HG03469 (cell line): ENCODE measurements around the gene ENPP1.

ENCODE experiments used
- ATAC-seq: cut with Tn5 transposase; IDR thresholded peaks from one replicate; pipeline ENCODE4 v1.9.1; 2021; ENCODE audit warnings: mild to moderate bottlenecking, moderate library complexity, moderate number of reproducible peaks; ENCODE audit not compliant: unreplicated experiment

Gene ENPP1

DNA sequence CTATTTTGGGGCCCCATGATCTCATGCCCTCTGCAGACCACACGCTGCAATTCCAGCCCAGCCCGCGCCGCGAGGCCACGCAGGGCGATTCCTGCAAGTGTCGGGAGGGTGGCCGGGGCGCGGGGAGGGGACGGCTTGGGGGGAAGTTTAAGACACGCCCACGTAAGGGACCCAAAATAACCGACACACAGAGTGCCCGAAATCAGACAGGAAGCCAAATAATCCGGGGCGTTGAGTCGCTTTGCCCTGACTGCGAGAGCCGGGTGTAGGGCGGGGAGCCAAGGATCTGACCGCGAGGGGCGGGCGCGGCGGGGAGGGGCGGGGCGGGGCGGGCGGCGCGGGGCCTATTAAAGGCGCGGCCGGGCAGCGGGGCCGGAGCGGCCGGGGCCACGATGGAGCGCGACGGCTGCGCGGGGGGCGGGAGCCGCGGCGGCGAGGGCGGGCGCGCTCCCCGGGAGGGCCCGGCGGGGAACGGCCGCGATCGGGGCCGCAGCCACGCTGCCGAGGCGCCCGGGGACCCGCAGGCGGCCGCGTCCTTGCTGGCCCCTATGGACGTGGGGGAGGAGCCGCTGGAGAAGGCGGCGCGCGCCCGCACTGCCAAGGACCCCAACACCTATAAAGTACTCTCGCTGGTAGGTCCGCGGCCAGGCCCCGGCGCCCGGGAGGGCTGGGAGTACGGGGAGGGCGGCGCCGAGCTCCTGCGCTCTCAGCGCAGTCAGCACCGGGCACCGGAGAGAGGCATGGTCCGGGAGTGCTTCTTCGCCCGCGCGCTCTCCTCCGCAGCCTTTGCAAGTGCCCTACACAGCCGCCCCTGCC is at the start of gene ENPP1:
ENPP1 (plus strand) TSS at position 377 of the 816 bp plus-strand sequence; CDS start at position 393, 16 bp downstream.
- no peak for ATAC-seq

DNA sequence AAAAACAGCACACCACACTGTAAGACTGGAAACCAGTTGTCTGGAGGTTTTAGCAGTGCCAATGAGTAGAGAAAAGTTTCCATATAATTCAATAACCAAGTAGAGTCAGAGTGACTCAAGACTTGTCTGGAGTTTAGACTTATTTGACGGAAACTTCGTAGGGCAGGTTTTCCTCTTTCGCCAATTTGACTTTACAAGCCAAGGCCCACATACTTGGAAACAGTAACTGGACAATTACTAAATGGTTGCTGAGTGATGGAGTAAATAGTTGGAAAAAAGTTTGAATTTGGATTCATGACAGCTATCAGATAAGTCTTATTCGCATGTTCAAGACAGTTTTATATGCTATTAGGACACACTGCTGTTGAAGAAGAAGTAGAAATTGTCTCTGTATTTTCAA is 48.9 kb upstream of the ENPP1 start:
- no peak for ATAC-seq

- ATAC-seq: no peak
Observed at GRCh38 chr6:131761060-131761761, 46.6 kb upstream of the ENPP1 start.

GRCh38 chr6:131761762-131762067 is 46.1 kb upstream of the ENPP1 start:
- ATAC-seq: no peak

DNA sequence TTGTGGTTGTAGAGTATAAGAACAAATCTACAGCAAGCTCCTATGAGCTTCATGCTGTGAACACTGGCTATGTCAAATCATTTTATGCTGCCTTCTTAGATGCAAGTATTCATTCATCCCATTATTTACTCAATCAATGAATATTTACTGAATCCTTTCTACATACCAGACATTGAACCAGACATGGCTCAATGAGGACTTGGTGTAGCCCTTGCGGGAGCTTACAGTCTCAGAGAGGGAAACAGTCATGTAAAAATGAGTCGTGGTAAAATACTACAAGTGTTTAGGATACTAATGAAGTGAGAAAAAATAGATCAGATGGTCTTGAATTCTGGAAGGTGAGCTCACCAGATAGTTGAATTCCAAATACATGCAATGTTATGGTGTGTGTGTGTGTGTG is 44.8 kb upstream of the ENPP1 start:
- no peak for ATAC-seq

DNA sequence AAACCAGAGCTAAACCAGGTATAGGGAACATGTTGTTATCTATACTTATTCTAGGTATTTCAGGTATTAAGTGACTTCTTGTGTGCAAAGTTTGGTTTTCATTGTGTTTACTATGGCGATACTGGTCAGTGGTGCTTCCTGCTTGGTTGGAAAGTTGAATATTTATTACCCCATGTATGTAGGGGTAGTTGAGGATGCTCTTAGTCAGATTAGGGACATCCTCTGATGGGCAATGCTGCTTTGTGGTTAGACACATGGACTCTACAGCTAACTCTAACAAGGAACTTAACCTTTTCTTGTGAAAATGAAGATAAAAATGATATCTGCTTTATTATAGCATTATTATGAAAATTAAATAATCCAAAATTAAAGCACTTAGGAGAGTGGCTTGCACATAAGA is 44.1 kb upstream of the ENPP1 start:
- no peak for ATAC-seq

- no peak for ATAC-seq
Observed at GRCh38 chr6:131764350-131764749, 43.5 kb upstream of the ENPP1 start.

DNA sequence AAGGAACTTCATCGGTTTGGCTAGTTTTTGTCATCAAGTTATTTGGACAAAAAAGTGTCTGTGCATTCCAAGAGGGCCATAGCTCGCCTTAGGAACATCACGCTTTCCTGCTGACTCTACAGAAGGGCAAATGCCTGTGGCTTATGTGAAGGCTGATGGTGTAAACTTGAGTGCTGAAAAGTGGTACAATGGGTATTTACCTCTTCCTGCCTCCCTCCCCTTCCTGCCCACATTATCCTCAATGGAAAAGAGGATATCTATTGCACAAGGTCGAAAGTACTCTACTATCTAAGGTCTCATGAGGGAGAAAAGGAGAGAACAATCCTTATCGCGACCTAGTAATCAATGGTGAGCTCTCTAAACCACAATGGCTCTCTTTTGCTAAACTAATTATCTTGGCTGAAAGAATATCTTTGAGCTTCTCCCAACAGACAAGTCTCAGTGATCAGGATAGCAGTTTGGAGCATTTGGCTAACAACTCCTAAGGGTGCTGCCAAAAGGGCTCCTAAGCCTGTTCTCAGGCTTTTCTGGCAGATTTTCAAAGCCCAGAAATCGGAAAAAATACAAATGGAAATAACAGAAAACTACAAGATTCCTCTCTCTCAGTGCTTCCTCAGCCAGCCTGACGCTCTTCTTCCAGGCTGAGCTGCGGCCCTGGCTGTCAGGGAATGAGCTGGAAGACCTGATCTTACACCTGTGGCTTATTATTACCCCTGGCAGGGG is 42.6 kb upstream of the ENPP1 start:
- no peak for ATAC-seq

DNA sequence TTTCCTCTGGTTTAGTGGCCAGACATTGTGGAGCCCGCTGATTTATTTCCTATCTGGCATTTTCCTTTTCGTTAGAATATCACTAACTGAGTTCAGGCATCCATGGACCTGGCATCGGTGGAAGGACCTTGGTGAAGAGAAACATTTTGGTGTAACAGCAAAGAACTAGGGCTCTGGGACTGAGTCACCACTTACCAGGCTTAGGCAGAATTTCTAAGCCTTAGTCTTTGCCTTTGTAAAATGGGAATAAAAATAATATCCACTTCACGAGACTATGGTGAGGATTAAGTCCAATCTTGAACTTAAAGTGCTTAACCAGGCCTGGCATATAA is 42.0 kb upstream of the ENPP1 start:
- ATAC-seq: no peak

- no peak for ATAC-seq
Observed at GRCh38 chr6:131766631-131767030, 41.2 kb upstream of the ENPP1 start.

GRCh38 chr6:131768964-131769363 is 38.9 kb upstream of the ENPP1 start:
- no peak for ATAC-seq

DNA sequence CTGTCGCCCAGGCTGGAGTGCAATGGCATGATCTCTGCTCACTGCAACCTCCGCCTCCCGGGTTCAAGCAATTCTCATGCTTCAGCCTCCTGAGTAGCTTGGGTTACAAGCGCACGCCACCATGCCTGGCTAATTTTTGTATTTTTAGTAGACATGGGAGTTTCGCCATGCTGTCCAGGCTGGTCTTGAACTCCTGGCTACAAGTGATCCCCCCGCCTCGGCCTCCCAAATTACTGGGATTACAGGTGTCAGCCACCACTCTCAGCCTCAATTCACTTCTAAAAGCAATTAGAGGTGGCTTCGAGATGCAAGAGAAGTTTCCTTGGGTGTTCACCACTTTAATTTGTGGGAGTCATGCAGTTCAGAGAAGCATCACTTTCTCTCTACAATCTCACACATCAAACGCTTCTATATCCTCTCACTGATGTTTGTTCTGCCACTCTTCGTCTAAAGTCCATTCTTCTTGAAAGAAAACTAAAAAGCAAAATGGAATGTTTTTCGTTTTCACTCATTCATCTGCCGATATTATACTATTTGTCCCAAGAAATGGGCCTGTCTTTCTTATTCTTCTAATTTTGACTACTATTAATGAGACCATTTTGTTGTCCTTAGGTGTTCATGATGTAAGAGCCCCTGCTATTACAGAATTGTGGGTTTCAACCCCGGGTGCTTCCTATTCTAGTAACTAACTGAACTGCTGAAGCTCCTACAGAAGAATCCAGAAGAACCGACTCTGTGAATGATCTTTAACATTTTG is 38.3 kb upstream of the ENPP1 start:
- no peak for ATAC-seq

DNA sequence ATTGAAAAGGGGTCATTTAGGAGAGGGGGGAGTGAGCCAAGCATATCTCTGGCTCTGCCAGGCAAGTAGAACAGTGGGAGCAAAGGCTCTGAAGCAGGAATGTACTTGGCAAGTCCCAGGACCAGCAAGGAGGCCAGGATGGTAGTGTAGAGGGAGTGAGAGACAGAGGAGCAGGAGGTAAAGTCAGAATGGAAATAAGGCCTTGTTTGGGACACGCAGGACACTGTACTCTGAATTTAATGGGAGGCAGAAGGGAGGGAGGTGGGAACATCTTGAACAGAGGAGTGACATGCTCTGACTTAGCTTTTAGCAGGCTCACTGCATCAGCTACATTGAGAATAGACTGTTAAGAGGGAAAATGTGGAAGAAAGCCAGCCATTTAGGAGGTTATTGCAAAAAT is 37.0 kb upstream of the ENPP1 start:
- ATAC-seq: no peak

DNA sequence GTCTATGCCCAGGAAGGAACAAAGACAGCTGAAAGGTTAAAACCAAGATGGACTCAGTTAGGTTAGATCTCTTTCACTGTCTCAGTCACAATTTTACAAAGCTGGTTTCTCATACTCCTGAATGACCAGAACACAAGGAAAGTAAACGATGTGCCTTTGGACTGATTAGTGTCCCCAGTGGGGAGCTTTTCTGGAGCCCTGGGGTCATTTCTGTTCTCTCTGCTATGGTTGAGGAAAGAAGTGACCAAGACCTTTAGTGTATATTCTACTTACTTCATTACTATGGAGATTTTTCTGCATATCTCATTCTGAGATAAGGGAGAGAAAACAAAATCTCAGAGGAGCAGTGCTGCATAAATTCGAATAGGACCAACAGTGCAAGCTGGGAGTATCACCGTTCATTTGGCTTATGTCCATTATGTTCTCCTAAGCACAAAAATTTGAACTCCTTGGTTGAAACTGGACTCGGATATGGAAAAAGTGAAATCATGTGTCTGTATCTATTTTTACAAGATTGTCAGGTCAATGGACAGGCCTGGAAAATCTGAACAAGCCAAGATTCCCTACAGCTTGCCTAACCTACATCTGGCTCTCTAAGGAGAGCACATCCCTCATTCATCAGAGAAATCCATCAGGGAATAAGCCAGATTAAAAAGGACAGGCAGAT is 34.4 kb upstream of the ENPP1 start:
- ATAC-seq: no peak

- no peak for ATAC-seq
Observed at GRCh38 chr6:131775886-131776285, 31.9 kb upstream of the ENPP1 start.

- ATAC-seq: no peak
Observed at GRCh38 chr6:131776985-131777384, 30.8 kb upstream of the ENPP1 start.

DNA sequence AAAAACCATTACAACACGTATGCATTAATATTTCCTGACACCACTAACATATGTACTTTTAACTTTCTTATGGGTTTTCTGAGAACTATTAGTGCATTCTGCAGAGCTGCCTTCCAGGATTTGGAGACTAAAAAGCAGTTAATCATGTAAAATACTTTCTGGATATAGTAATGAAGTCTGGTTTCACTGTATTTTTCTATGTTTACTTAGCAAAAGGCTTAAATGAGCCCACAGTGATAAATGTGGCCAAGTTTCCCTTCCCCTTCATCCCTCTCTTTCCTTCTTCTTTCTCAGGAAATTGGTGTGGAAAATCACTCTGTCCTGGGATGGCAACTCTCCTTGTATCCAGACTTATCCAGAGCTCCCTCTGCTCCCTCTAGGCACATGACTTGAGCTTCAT is 29.7 kb upstream of the ENPP1 start:
- no peak for ATAC-seq

- no peak for ATAC-seq
Observed at GRCh38 chr6:131779304-131779703, 28.5 kb upstream of the ENPP1 start.

DNA sequence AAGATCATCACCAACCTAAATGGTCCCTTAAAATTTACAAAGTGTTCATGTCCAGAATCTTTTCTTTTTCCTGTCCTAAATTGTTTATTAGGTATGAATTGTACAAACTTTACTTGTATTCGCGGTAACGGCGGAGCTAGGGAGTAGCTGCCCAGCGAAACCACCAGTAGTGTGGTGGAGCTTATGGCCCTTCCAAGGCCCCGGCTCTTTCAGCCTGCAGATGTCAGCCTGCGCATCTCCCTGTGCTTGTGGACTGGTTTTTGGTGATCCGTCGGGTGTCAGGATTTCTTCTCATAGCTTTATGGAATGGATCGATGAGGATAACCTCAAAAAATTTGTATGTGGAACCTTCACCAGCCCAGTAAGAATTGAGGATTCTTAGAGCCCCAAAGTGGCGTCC is 27.2 kb upstream of the ENPP1 start:
- ATAC-seq: no peak

- ATAC-seq: no peak
Observed at GRCh38 chr6:131781687-131782086, 26.1 kb upstream of the ENPP1 start.

GRCh38 chr6:131782764-131783163 is 25.1 kb upstream of the ENPP1 start:
- no peak for ATAC-seq
